GM19397 (cell line): ENCODE results near the gene ABCC3.

Experiments used
- ATAC-seq: cut with Tn5 transposase; IDR thresholded peaks from one replicate; pipeline ENCODE4 v1.9.1; 2021; ENCODE audit warnings: mild to moderate bottlenecking, moderate library complexity; ENCODE audit not compliant: unreplicated experiment

The ABCC3 gene

GRCh38 chr17:50682441-50682840 is 47.8 kb downstream of the ABCC3 start:
- ATAC-seq, result no peak

GRCh38 chr17:50682938-50683337 is 48.3 kb downstream of the ABCC3 start:
- no peak for ATAC-seq

- no peak for ATAC-seq
Observed at GRCh38 chr17:50683434-50684287, 49.0 kb downstream of the ABCC3 start.

GRCh38 chr17:50684288-50684611 is 49.6 kb downstream of the ABCC3 start:
- no peak for ATAC-seq

- no peak for ATAC-seq
Observed at GRCh38 chr17:50684612-50685333, 50.1 kb downstream of the ABCC3 start.

- no peak for ATAC-seq
Observed at GRCh38 chr17:50685334-50685665, 50.6 kb downstream of the ABCC3 start.

- no peak for ATAC-seq
Observed at GRCh38 chr17:50685691-50686493, 51.2 kb downstream of the ABCC3 start.

- no peak for ATAC-seq
Observed at GRCh38 chr17:50686494-50687199, 52.0 kb downstream of the ABCC3 start.

GRCh38 chr17:50687200-50688066 is 52.8 kb downstream of the ABCC3 start:
- no peak for ATAC-seq

- no peak for ATAC-seq
Observed at GRCh38 chr17:50688245-50688644, 53.6 kb downstream of the ABCC3 start.

GRCh38 chr17:50689251-50689650 is 54.6 kb downstream of the ABCC3 start:
- ATAC-seq, result no peak

GRCh38 chr17:50689956-50690886 is 55.5 kb downstream of the ABCC3 start:
- ATAC-seq, result no peak

GRCh38 chr17:50690887-50691549 is 56.3 kb downstream of the ABCC3 start:
- ATAC-seq, result no peak

GRCh38 chr17:50691550-50692447 is 57.1 kb downstream of the ABCC3 start:
- no peak for ATAC-seq

GRCh38 chr17:50692448-50693035 is 57.9 kb downstream of the ABCC3 start:
- no peak for ATAC-seq

- ATAC-seq, result no peak
Observed at GRCh38 chr17:50693036-50693682, 58.5 kb downstream of the ABCC3 start.
